Measurements from ENCODE around the gene SIRT7. TPM values are rescaled to one million over a fixed set of nuclear protein-coding genes. Genes with fewer than 3 reads are reported as not detected.

SIRT7 gene
- total RNA-seq: 10 to 100 TPM; 18.8 to 22.1 TPM

DNA sequence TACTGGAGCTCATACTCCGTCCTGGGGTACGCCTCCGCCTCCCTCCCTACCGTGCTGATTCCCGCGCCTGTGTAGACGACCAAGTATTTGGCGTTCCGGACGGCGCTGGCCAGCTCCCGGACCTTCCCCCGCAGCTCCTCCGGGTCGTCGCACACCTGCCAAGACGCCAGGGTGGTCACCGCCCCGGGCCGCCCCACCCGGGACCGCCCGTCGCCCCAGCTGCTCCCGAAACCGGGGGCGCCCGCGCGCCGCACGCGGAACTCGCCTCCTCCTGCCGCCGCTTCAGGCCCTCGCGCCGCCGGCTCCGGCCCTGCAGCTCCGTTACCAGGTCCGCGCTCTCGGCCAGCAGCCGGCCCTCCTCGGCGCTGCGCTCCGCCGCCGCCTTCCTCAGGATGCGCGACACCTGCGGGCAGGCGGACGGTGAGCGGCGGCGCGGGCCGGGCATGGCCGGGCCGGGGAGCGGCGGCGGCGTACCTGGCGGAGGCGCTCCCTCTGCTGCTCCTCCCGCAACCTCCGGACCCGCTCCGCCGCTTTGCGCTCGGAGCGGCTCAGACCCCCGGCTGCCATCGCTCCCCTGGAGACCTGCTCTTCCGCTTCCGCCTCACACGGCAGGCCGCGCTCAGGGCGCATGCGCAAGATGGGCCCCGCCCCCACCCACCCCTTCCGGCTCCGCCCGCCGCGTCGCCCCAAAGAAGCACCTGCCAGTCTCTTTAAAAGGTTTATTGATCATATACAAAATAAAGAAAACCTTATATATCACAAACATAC, at the start of gene SIRT7:
SIRT7 (minus strand) TSS at position 612 of the 768 bp plus-strand sequence; CDS start at position 567, 45 bp downstream.
- H3K9me3 Mint-ChIP-seq: no peaks in the 10 kb centered on the region
- H3K4me3 Mint-ChIP-seq: peak within 1 kb of the TSS; percentile 90
- H3K4me1 Mint-ChIP-seq (ENCODE audit: low read depth): peaks cover 31% of the 10 kb centered on the region
- H3K27ac Mint-ChIP-seq: peak within 1 kb of the TSS; percentile 41
- H3K27me3 Mint-ChIP-seq (ENCODE audit: low read depth): no peaks in the 10 kb centered on the region
- CTCF ChIA-PET: interaction anchor here (0.6 to 1.6 kb wide), 2 partner anchors 10 to 149 kb away, joined by 5 to 7 read pairs; partner anchors contain the start of gene MAFG
- H3K36me3 Mint-ChIP-seq (ENCODE audit: low read depth): peaks cover 16% of the 10 kb centered on the region
- intact Hi-C loops (cut with micrococcal nuclease): loop anchor here (1.0 kb wide), 1 partner anchor 10 kb away; the partner anchor contains the start of gene MAFG
- DNase-seq: peak; percentile 82

GRCh38 chr17:81967244-81967532, 49.2 kb upstream of the SIRT7 start:
- peaks cover 14% of the 10 kb centered on the region for H3K4me1 Mint-ChIP-seq (ENCODE audit: low read depth)
- DNase-seq: no peak
- H3K27me3 Mint-ChIP-seq (ENCODE audit: low read depth): peaks cover 2% of the 10 kb centered on the region
- CTCF ChIA-PET: interaction anchor here (0.8 to 2.1 kb wide), 7 partner anchors 8 to 71 kb away, joined by 3 to 11 read pairs (median 4); partner anchors contain the start of gene DCXR
- peak overlapping the region; percentile 68 for H3K4me3 Mint-ChIP-seq
- no peaks in the 10 kb centered on the region for H3K36me3 Mint-ChIP-seq (ENCODE audit: low read depth)
- no peak overlapping the region for H3K27ac Mint-ChIP-seq
- no peaks in the 10 kb centered on the region for H3K9me3 Mint-ChIP-seq
- intact Hi-C loops (cut with micrococcal nuclease): no loop called here

DNA sequence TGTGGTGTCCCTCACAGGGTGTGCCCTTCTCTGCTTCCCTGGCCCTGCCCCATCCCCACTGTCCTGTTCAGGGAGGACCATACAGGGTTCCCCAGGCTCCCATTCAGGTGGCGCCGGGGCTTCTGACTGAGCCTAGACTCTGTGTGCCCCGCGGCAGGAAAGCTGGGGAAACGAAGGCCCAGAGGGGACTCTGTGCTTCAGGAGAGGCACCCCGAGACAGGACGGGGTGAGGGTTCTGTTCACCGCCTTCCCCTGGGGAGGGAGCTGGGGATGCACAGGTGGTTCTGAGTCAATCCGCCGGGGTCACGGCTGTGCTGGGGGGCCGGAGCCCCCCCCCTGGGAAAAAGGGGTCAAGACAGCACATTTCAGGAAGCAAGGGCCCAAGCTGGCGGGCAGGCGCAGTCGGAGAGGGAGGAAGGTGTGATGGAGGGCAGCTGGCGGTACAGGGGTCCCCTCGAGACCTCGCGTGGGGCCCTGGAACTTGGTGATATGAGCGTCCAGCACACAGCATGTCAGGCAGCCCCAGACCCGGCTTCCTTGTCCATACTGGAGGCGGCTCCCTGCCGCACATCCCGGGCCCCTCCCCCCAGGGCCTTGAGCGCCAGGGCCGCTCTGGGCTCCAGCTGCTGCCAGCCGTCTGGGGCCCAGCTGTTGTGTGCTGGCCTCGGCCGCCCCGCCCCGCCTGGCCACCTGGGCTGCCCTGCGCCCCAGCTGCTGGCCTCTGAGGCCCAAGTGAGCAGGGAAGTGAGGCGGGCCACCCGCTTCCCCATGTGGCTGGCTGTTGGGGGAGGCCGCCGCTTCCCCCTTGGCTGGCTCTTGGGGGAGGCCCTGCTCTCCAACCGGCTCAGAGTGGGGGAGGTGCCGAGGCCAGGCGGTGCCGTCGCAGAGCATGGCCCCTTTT, 48.6 kb upstream of the SIRT7 start:
- no peak overlapping the region for H3K27ac Mint-ChIP-seq
- H3K9me3 Mint-ChIP-seq: no peaks in the 10 kb centered on the region
- DNase-seq: no peak
- H3K4me3 Mint-ChIP-seq: no peak overlapping the region
- CTCF ChIA-PET: interaction anchor here (0.7 to 2.1 kb wide), 2 partner anchors 54 to 418 kb away, joined by 4 to 11 read pairs; no protein-coding TSS in a partner anchor
- intact Hi-C loops (cut with micrococcal nuclease): no loop called here
- peaks cover 4% of the 10 kb centered on the region for H3K27me3 Mint-ChIP-seq (ENCODE audit: low read depth)
- peaks cover 14% of the 10 kb centered on the region for H3K4me1 Mint-ChIP-seq (ENCODE audit: low read depth)
- no peaks in the 10 kb centered on the region for H3K36me3 Mint-ChIP-seq (ENCODE audit: low read depth)

GRCh38 chr17:81964081-81964849, 46.3 kb upstream of the SIRT7 start:
- no peak for DNase-seq
- Mint-ChIP-seq H3K4me3 (no peak overlapping the region), H3K27me3 (ENCODE audit: low read depth) (peaks cover 4% of the 10 kb centered on the region), H3K4me1 (ENCODE audit: low read depth) (peaks cover 14% of the 10 kb centered on the region), H3K9me3 (no peaks in the 10 kb centered on the region), H3K36me3 (ENCODE audit: low read depth) (no peaks in the 10 kb centered on the region), H3K27ac (no peak overlapping the region)
- CTCF ChIA-PET: interaction anchor here (1.3 kb wide), 1 partner anchor 73 kb away, joined by 3 read pairs; the partner anchor contains the start of gene DCXR
- intact Hi-C loops (cut with micrococcal nuclease): no loop called here

DNA sequence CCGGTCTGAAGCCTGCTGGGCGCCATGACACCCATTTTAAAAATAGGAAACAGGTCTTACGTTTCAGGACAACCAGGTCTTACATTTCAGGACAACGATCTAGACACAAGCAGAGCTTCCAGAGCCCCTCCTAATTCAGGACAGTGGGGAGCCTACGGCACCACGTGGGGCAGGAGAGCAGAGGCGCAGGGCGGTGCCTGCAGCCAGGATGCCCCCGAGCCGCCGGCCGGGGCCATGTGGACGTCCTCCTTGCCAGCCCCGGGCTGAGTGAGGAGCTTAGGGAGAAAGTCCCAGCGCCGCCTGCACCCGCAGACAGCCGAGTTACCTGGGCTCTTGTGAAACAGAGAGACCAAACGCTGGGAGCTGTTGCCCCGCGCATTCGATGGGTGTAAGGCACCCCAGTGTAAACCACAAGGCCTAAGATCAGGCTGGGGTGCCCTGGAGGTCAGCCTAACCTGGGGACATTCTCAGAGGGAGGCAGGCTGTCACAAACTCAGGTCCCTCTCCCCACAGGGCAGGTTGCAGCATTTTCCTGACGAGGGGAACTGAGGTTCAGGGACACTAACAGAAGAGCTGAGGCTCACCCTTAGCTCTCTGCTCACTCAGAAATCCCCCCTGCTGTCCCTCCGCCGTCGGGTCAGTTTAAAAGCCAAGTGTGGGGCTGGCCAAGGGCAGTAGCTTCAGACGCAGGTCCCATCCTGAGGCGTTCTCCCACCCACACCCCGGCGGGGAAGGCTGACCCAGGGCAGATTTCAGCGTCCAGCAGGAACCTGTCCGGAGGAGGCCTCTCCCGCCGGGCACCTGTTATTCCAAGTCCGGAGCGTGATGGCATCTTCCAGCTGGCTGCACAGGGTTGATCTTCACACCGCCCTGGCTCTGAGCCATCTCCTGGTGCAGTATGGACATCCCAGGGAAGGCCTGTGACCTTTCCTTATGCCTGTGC, 44.8 kb upstream of the SIRT7 start:
- H3K27me3 Mint-ChIP-seq (ENCODE audit: low read depth): peaks cover 15% of the 10 kb centered on the region
- H3K9me3 Mint-ChIP-seq: no peaks in the 10 kb centered on the region
- CTCF ChIA-PET: interaction anchor here (0.6 to 4.7 kb wide), 3 partner anchors 55 to 75 kb away, joined by 3 to 95 read pairs (median 3); partner anchors contain the start of genes CENPX, DCXR and LRRC45
- DNase-seq: no peak
- H3K27ac Mint-ChIP-seq: no peak overlapping the region
- no peaks in the 10 kb centered on the region for H3K36me3 Mint-ChIP-seq (ENCODE audit: low read depth)
- intact Hi-C loops (cut with micrococcal nuclease): no loop called here
- H3K4me3 Mint-ChIP-seq: no peak overlapping the region
- H3K4me1 Mint-ChIP-seq (ENCODE audit: low read depth): peaks cover 7% of the 10 kb centered on the region

DNA sequence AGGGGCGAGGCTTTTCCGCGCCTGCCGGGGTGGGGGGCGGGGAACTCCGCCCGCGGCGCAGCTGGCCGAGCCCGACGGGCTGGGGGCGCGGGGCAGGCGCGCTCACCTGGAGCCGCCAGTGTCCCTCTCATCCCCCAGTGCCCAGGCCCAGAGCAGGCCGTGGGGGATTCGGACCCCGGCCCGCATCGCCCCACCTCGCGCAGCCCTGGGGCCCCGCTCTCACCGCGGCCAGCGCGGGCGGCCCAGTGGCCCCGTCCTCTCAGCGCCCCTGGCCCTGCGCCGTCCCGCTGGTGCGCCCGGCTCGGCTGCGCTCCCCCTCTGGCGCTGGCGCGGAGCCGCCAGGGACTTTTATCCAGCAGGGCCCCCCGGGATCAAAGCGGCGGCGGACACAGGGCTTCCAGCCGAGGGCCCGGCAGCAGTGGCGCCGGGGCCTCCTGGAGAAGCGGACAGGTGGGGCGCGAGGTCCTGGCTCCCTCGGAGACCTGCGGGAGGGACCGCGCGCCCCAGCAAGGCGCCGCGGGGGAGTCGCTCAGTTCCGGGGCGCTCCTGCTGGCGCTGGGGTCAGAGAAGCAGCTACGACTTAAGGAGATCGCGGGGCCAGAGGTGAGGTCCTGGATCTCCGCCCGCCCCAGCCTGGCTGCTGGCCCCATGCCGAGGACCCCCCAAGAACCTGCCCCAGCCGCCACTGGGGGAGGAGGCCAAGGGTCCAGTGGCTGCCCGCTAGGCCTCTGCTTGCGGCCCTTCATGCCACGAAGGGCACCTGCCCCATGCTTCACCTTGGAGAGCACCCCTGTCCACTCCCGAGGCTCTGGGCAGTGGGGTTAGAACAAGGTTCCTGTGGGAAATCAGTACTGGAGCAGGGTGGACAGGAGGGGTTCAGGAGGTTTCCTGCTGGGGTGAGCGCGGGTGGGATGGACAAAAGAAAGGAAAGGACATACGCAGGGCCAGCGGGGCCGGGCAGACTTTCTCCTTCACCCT, 43.8 kb upstream of the SIRT7 start:
- no peak for DNase-seq
- no peaks in the 10 kb centered on the region for H3K9me3 Mint-ChIP-seq
- intact Hi-C loops (cut with micrococcal nuclease): no loop called here
- H3K27ac Mint-ChIP-seq: no peak overlapping the region
- H3K27me3 Mint-ChIP-seq (ENCODE audit: low read depth): peaks cover 15% of the 10 kb centered on the region
- no peaks in the 10 kb centered on the region for H3K36me3 Mint-ChIP-seq (ENCODE audit: low read depth)
- CTCF ChIA-PET: interaction anchor here (4.7 kb wide), 1 partner anchor 60 kb away, joined by 95 read pairs; the partner anchor contains the start of genes CENPX and LRRC45
- no peak overlapping the region for H3K4me3 Mint-ChIP-seq
- peaks cover 7% of the 10 kb centered on the region for H3K4me1 Mint-ChIP-seq (ENCODE audit: low read depth)

DNA sequence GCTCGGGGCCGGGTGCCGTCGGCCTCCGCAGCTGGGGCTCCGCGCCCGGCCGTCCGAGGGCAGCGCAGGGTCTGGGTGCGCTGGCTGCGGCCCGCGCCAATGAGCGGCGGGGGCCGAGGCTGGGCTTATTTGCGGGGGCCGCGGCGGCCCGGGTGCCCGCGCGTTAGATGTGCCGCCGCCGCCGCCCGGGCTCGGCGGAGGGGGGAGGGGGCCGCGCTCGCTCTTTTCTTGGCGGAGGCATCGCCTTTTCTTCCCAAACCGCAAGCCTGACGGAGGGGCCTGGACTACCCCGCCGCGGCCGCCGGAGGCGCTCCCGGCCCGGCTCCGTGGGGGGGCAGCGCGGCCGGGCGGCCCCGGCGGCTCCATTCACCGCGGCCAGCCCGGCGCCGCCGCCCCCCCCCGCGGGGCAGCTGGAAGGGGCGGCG, 43.1 kb upstream of the SIRT7 start, which contains the start of gene NOTUM:
NOTUM (minus strand) TSS at position 101 of the 425 bp plus-strand sequence. CDS start 278 bp downstream, outside the sequence.
- H3K4me3 Mint-ChIP-seq: no peak within 1 kb of the TSS
- H3K4me1 Mint-ChIP-seq (ENCODE audit: low read depth): peaks cover 4% of the 10 kb centered on the region
- no peaks in the 10 kb centered on the region for H3K9me3 Mint-ChIP-seq
- H3K27me3 Mint-ChIP-seq (ENCODE audit: low read depth): peaks cover 15% of the 10 kb centered on the region
- intact Hi-C loops (cut with micrococcal nuclease): no loop called here
- no peaks in the 10 kb centered on the region for H3K36me3 Mint-ChIP-seq (ENCODE audit: low read depth)
- no peak within 1 kb of the TSS for H3K27ac Mint-ChIP-seq
- CTCF ChIA-PET: interaction anchor here (0.8 to 4.7 kb wide), 3 partner anchors 31 to 69 kb away, joined by 3 to 95 read pairs (median 16); partner anchors contain the start of genes CENPX, LRRC45 and RAC3
- no peak for DNase-seq

- no peak overlapping the region for H3K27ac Mint-ChIP-seq
- no peak overlapping the region for H3K4me3 Mint-ChIP-seq
- H3K4me1 Mint-ChIP-seq (ENCODE audit: low read depth): peaks cover 4% of the 10 kb centered on the region
- no peak for DNase-seq
- H3K27me3 Mint-ChIP-seq (ENCODE audit: low read depth): peaks cover 15% of the 10 kb centered on the region
- no peaks in the 10 kb centered on the region for H3K9me3 Mint-ChIP-seq
- intact Hi-C loops (cut with micrococcal nuclease): no loop called here
- H3K36me3 Mint-ChIP-seq (ENCODE audit: low read depth): no peaks in the 10 kb centered on the region
- CTCF ChIA-PET: interaction anchor here (0.8 to 4.7 kb wide), 12 partner anchors 8 to 246 kb away, joined by 3 to 95 read pairs (median 6); partner anchors contain the start of genes CENPX, DCXR, LRRC45 and RAC3
Observed at GRCh38 chr17:81960130-81960958, 42.4 kb upstream of the SIRT7 start.

GRCh38 chr17:81959362-81960129, 41.6 kb upstream of the SIRT7 start:
- no peaks in the 10 kb centered on the region for H3K36me3 Mint-ChIP-seq (ENCODE audit: low read depth)
- peak; percentile 78 for DNase-seq
- CTCF ChIA-PET: interaction anchor here (0.6 to 4.7 kb wide), 15 partner anchors 8 to 246 kb away, joined by 3 to 95 read pairs (median 5); partner anchors contain the start of genes CENPX, DCXR, LRRC45 and RAC3
- peaks cover 15% of the 10 kb centered on the region for H3K27me3 Mint-ChIP-seq (ENCODE audit: low read depth)
- H3K27ac Mint-ChIP-seq: no peak overlapping the region
- H3K4me1 Mint-ChIP-seq (ENCODE audit: low read depth): peaks cover 4% of the 10 kb centered on the region
- intact Hi-C loops (cut with micrococcal nuclease): loop anchor here (1.0 to 5.0 kb wide), 2 partner anchors 62 to 193 kb away; no protein-coding TSS in a partner anchor
- H3K4me3 Mint-ChIP-seq: peak overlapping the region; percentile 41
- no peaks in the 10 kb centered on the region for H3K9me3 Mint-ChIP-seq

All from activated naive CD4-positive, alpha-beta T cell treated with anti-CD3 and anti-CD28 coated beads for 36 hours (primary cell).